ENCODE data around the gene GPR152.

The GPR152 gene

DNA sequence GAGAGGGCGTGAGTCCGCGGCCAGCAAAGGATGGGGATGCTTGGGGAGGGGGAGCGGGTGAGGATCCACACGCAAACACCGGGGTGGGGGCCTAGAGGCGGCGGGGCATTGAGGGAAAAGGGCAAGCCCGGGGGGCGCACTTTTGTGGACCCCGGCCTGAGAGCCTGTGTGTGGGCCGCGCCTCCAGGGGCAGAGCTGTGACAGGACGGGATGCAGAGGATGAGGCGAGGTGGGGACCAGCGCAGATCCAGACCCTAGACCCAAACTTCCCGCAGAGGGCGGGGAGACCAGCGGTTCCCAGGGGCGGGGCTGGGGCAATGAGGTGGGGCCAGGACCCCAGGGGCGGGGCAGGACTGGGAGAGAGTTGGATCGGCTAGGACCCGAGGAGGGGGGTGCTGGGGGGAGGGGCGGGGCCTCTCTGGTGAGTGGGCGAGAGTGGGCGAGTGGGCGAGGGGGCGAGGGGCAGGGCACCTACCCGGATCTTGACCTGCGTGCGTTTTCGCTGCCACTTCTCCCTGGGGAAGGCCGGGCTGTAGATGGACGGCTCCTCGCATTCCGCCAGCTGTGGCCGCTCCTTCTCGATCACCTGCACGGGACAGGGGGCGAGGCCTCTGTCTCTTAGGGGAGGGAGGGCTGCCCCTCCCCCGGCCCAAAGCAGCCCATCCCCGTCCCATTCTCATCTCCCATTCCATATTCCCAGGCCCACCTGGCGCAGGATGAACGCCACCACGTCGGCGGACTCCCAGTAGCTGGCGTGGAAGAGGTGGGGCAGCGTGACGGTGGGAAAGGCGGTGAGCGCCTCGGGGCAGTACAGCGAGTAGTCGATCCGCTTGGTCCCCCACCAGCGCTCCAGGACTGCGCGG lies 42.1 kb upstream of the GPR152 start:
- TF ChIP-seq, protein P1, sequence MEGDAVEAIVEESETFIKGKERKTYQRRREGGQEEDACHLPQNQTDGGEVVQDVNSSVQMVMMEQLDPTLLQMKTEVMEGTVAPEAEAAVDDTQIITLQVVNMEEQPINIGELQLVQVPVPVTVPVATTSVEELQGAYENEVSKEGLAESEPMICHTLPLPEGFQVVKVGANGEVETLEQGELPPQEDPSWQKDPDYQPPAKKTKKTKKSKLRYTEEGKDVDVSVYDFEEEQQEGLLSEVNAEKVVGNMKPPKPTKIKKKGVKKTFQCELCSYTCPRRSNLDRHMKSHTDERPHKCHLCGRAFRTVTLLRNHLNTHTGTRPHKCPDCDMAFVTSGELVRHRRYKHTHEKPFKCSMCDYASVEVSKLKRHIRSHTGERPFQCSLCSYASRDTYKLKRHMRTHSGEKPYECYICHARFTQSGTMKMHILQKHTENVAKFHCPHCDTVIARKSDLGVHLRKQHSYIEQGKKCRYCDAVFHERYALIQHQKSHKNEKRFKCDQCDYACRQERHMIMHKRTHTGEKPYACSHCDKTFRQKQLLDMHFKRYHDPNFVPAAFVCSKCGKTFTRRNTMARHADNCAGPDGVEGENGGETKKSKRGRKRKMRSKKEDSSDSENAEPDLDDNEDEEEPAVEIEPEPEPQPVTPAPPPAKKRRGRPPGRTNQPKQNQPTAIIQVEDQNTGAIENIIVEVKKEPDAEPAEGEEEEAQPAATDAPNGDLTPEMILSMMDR (IDR thresholded peaks at IDR 0.05) = no peak
- no peaks in the 10 kb centered on the region for H3K9me3 ChIP-seq
- peaks cover 100% of the 10 kb centered on the region for H3K36me3 ChIP-seq
- no peak overlapping the region for H3K4me3 ChIP-seq (ENCODE audit: low read depth in 1 of 2, low read length in 1 of 2)
- H3K27me3 ChIP-seq = no peaks in the 10 kb centered on the region
- H3K4me1 ChIP-seq (ENCODE audit: control insufficient read depth in 1 of 2, insufficient read depth in 1 of 2, low read depth in 1 of 2, low read length in 1 of 2) = no peaks in the 10 kb centered on the region
- H3K27ac ChIP-seq = no peak overlapping the region

- H3K4me1 ChIP-seq (ENCODE audit: control insufficient read depth in 1 of 2, insufficient read depth in 1 of 2, low read depth in 1 of 2, low read length in 1 of 2) = no peaks in the 10 kb centered on the region
Observed at GRCh38 chr11:67493548-67494370, 41.2 kb upstream of the GPR152 start.

DNA sequence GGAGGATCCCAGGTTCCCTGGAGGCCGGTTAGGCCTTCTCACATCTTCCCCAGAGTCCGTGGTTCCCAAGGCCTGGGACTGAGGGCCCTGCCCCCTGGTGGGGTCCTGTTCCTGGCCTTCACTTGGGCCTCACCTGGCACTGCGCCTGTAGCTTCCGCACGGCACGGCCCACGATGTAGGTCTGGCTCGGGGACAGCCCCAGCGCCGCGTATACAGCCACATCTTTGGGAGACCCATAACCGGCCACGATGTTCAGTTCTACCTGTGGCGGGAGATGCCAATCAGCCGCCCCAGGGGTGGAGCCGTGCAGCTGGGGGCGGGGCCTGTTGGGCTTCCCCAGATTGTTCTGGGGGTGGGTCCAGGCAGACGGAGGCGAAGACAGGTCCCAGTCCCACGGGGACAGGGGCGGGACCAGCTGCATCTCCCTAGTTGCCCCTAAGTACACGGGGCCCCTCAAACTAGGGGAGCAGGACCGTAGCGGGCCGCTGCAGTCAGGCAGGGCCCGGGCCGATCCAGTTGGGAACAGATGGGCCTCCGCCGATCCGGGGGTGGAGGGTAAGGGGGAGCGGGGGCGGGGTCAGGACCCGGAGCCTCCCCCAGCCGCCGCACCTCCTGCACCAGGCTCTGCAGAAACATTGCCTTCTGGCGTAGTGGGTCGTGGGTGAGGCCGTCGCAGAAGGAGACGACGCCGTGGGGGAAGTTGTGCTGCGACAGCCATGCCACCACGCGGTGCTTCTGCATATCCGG lies 40.4 kb upstream of the GPR152 start:
- Histone ChIP-seq H3K27me3 (no peaks in the 10 kb centered on the region), H3K36me3 (peaks cover 95% of the 10 kb centered on the region), H3K27ac (no peak overlapping the region), H3K4me1 (ENCODE audit: control insufficient read depth in 1 of 2, insufficient read depth in 1 of 2, low read depth in 1 of 2, low read length in 1 of 2) (no peaks in the 10 kb centered on the region), H3K9me3 (no peaks in the 10 kb centered on the region), H3K4me3 (ENCODE audit: low read depth in 1 of 2, low read length in 1 of 2) (no peak overlapping the region)
- TF ChIP-seq, protein P1 (IDR thresholded peaks at IDR 0.05) = no peak

More at GRCh38 chr11:67493548-67494370, 41.2 kb upstream of the GPR152 start:
- no peaks in the 10 kb centered on the region for H3K27me3 ChIP-seq
- peaks cover 100% of the 10 kb centered on the region for H3K36me3 ChIP-seq
- H3K4me3 ChIP-seq (ENCODE audit: low read depth in 1 of 2, low read length in 1 of 2) = no peak overlapping the region
- H3K27ac ChIP-seq = no peak overlapping the region
- H3K9me3 ChIP-seq = no peaks in the 10 kb centered on the region
- TF ChIP-seq, protein P1 (IDR thresholded peaks at IDR 0.05) = no peak

DNA sequence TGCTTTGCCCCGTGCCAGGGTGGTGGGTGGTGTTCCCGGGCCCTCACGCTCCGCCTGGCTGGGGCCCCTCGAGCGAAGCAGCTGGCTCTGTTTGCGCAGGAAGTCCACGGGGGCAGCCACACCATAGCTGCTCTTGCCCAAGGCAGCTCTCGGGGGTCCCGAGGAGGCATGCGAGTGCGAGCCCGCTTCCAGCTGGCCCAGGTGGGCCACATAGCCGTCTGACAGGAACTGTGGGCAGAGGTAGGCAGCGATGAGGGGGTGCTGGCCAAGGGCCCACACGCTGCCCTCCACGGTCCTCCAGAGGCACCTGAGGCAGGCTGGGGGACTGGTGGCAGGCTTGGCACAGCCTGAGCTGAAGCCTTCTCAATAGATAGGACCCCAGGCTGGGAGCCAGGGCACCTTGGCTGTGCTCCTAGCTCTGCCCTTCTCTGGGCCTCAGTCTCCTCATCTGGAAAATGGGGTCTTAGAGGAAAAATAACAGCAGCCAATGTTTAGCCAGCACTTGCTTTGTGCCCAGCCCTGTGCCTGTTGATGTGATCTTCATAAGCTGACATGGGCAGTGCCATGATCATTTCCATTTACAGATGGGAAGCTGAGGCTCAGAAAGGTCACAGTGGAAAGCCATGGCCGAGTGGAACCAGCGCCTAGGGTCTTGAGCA lies 39.7 kb upstream of the GPR152 start:
- Histone ChIP-seq H3K4me1 (ENCODE audit: control insufficient read depth in 1 of 2, insufficient read depth in 1 of 2, low read depth in 1 of 2, low read length in 1 of 2) (no peaks in the 10 kb centered on the region), H3K4me3 (ENCODE audit: low read depth in 1 of 2, low read length in 1 of 2) (no peak overlapping the region), H3K27ac (no peak overlapping the region), H3K27me3 (no peaks in the 10 kb centered on the region), H3K9me3 (no peaks in the 10 kb centered on the region), H3K36me3 (peaks cover 95% of the 10 kb centered on the region)
- TF ChIP-seq, protein P1 (IDR thresholded peaks at IDR 0.05) = no peak
